Osteocyte (in vitro differentiated cells): ENCODE results near the gene CCDC201. TPM values are rescaled to one million over a fixed set of nuclear protein-coding genes. Genes with fewer than 3 reads are reported as not detected.

Experiments used
- DNase-seq: peaks from one replicate; pipeline ENCODE4 v3.0.0; 2021; ENCODE audit warnings: mixed read lengths; ENCODE audit not compliant: unreplicated experiment; ENCODE audit errors: extremely low spot score
- H3K27ac Mint-ChIP-seq: one replicate; pipeline ENCODE4 v1.8.0; 2021; ENCODE audit warnings: mild to moderate bottlenecking, mixed read lengths; ENCODE audit not compliant: unreplicated experiment
- H3K27me3 Mint-ChIP-seq: one replicate; pipeline ENCODE4 v1.8.0; 2021; ENCODE audit warnings: mixed read lengths; ENCODE audit not compliant: unreplicated experiment
- H3K36me3 Mint-ChIP-seq: one replicate; pipeline ENCODE4 v1.8.0; 2021; ENCODE audit warnings: mixed read lengths; ENCODE audit not compliant: unreplicated experiment
- H3K4me1 Mint-ChIP-seq: one replicate; pipeline ENCODE4 v1.8.0; 2021; ENCODE audit warnings: mixed read lengths; ENCODE audit not compliant: unreplicated experiment
- H3K4me3 Mint-ChIP-seq: one replicate; pipeline ENCODE4 v1.8.0; 2021; ENCODE audit warnings: mild to moderate bottlenecking, moderate library complexity, mixed read lengths; ENCODE audit not compliant: unreplicated experiment
- H3K9me3 Mint-ChIP-seq: one replicate; pipeline ENCODE4 v1.8.0; 2021; ENCODE audit warnings: mixed read lengths; ENCODE audit not compliant: unreplicated experiment
- total RNA-seq: library from RNA; stranded (reverse); gene quantifications from 2 replicates; pipeline ENCODE4 v1.2.1, GENCODE V29; 2021
- TF ChIP-seq, protein P1 (sequence below): fragments of 200-600 bp; sonication (generic); IDR thresholded peaks from 2 replicates; pipeline ENCODE4 v1.5.0; 2021; ENCODE audit warnings: antibody characterized with exemption, mild to moderate bottlenecking, moderate library complexity

Gene CCDC201
- total RNA-seq, 1 donor from 2014 or later: not detected

DNA sequence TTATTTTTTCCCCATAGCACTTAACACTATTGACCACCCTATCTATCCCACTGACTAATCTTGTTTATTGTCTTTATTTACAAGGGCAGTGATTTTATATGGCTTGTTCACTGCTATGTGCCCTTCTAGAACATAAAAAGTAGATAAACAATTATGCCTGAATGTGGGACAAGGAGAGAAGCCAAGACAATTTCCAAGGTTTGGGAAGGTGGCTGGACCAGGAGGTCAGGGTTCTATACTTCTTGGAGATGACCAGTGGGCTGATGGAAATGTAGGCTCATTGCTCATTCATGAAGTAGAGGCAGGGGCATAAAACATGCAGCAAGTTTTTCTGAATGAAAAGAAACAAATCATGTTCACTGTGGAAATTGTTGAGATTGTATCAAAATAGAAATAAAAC, 36.7 kb upstream of the CCDC201 start:
- Mint-ChIP-seq H3K27me3 (no peaks in the 10 kb centered on the region), H3K9me3 (peaks cover 12% of the 10 kb centered on the region), H3K36me3 (peaks cover 24% of the 10 kb centered on the region), H3K27ac (no peak overlapping the region), H3K4me3 (no peak overlapping the region), H3K4me1 (no peaks in the 10 kb centered on the region)
- DNase-seq: no peak
- TF ChIP-seq, protein P1, sequence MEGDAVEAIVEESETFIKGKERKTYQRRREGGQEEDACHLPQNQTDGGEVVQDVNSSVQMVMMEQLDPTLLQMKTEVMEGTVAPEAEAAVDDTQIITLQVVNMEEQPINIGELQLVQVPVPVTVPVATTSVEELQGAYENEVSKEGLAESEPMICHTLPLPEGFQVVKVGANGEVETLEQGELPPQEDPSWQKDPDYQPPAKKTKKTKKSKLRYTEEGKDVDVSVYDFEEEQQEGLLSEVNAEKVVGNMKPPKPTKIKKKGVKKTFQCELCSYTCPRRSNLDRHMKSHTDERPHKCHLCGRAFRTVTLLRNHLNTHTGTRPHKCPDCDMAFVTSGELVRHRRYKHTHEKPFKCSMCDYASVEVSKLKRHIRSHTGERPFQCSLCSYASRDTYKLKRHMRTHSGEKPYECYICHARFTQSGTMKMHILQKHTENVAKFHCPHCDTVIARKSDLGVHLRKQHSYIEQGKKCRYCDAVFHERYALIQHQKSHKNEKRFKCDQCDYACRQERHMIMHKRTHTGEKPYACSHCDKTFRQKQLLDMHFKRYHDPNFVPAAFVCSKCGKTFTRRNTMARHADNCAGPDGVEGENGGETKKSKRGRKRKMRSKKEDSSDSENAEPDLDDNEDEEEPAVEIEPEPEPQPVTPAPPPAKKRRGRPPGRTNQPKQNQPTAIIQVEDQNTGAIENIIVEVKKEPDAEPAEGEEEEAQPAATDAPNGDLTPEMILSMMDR: no peak

GRCh38 chr7:45902820-45903219, 29.9 kb upstream of the CCDC201 start:
- no peak for DNase-seq
- Mint-ChIP-seq H3K27ac (no peak overlapping the region), H3K4me3 (no peak overlapping the region), H3K9me3 (peaks cover 7% of the 10 kb centered on the region), H3K27me3 (no peaks in the 10 kb centered on the region), H3K4me1 (no peaks in the 10 kb centered on the region), H3K36me3 (peaks cover 2% of the 10 kb centered on the region)
- TF ChIP-seq, protein P1: no peak

GRCh38 chr7:45901566-45901965, 28.7 kb upstream of the CCDC201 start:
- peaks cover 4% of the 10 kb centered on the region for H3K4me1 Mint-ChIP-seq
- DNase-seq: no peak
- H3K4me3 Mint-ChIP-seq: no peak overlapping the region
- peaks cover 7% of the 10 kb centered on the region for H3K9me3 Mint-ChIP-seq
- H3K27ac Mint-ChIP-seq: no peak overlapping the region
- H3K27me3 Mint-ChIP-seq: no peaks in the 10 kb centered on the region
- TF ChIP-seq, protein P1: no peak
- peaks cover 2% of the 10 kb centered on the region for H3K36me3 Mint-ChIP-seq

DNA sequence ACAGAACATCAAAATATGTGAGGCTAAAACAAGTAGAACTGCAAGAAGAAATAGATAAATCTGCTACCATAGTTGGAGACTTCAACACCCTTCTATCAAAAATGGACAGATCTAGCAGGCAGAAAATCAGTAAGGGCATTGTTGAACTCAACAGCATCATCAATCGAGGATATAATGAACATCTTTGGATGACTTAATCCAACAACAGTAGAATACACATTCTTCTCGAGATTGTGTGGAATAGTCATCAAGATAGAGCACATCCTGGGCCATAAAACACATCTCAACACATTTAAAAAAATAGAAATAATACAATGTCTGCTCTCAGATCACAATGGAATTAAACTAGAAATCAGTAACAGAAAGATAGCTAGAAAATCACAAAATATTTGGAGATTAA, 25.3 kb upstream of the CCDC201 start:
- no peak for DNase-seq
- Mint-ChIP-seq H3K4me3 (no peak overlapping the region), H3K36me3 (no peaks in the 10 kb centered on the region), H3K27me3 (no peaks in the 10 kb centered on the region), H3K27ac (no peak overlapping the region), H3K9me3 (no peaks in the 10 kb centered on the region), H3K4me1 (peaks cover 4% of the 10 kb centered on the region)
- TF ChIP-seq, protein P1: no peak

- Mint-ChIP-seq H3K4me3 (no peak overlapping the region), H3K36me3 (no peaks in the 10 kb centered on the region), H3K27ac (no peak overlapping the region), H3K4me1 (peaks cover 4% of the 10 kb centered on the region), H3K9me3 (no peaks in the 10 kb centered on the region), H3K27me3 (no peaks in the 10 kb centered on the region)
- TF ChIP-seq, protein P1: no peak
- no peak for DNase-seq
These were observed 24.3 kb upstream of the CCDC201 start for GRCh38 chr7:45897042-45897690.
